Measurements from ENCODE around the gene PWP2.
A peak's percentile ranks its signal among the peaks of the same experiment; 100 is the strongest.
"Not testable (repeated sequence)": the region's sequence is repeated elsewhere in the genome, so short reads cannot be mapped to it uniquely, and the experiment has no call there.

The PWP2 gene

DNA sequence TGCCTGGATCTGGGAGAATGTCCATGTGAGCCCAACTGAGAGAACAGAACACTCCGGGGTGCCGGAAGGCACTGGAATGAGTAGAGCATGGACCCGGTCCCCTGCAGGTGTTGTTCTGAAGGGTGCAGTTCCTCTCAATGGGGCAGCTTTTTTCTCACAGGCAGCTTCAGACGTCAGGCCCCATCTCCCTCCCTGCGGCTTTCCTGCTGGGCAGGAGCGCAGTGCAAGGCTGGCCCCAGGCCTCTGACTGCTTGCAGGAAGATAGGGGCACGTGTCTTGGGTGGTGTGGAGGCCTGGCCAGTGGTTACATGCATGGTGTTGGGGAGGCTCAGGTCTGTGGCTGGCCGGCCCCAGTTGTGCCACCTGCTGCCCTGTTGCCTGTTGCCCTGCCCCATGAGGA lies 36.8 kb downstream of the PWP2 start:
- H3K9ac ChIP-seq; H3K9me3 ChIP-seq (replicated peaks in 1 of 11); H3K4me3 ChIP-seq; H3K36me3 ChIP-seq; H3K27me3 ChIP-seq; H4K20me1 ChIP-seq; H3K4me1 ChIP-seq; H3K27ac ChIP-seq; H3K4me2 ChIP-seq: not testable (repeated sequence)

DNA sequence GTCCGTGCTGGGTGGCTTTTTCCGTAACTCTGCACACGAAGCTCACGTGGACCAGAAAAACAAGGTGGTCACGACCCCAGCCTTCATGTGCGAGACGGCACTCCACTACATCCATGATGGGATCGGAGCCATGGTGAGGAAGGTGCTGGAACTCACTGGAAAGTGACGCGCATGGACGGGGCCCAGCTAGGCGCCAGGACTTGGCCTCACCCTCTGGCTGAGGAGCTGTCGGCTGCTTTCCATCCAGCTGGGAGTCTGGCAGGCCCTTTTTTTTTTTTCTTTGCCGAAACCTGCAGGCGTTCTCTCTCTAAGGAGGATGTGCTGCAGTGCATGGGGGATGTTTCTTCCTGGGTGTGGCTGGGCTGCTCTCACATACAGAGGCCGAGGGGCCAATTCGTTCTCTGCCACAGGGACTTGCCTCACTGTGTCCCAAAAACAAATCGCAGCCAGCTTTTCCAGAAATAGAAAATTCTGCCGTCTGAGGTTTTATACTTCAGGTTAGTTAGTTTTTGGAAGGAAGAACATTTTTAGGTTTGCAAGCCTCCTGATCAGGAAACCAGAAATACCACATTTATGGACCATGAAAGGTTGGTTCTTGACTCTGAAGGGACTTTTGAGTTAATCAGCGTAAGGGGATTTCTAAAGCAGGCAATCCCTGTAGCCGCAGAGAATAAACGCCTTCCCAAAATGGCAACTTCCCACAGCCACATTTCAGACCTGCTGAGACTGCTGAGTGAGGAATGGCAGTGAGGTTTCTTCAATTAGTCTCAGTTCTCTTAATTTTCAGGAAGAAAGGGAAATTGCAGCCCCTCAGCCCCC lies 37.8 kb downstream of the PWP2 start:
- H3K27me3 ChIP-seq; H3K27ac ChIP-seq; H3K36me3 ChIP-seq; H3K4me3 ChIP-seq; H3K4me2 ChIP-seq; H4K20me1 ChIP-seq; H3K9me3 ChIP-seq (replicated peaks in 1 of 11); H3K9ac ChIP-seq; H3K4me1 ChIP-seq: not testable (repeated sequence)

DNA sequence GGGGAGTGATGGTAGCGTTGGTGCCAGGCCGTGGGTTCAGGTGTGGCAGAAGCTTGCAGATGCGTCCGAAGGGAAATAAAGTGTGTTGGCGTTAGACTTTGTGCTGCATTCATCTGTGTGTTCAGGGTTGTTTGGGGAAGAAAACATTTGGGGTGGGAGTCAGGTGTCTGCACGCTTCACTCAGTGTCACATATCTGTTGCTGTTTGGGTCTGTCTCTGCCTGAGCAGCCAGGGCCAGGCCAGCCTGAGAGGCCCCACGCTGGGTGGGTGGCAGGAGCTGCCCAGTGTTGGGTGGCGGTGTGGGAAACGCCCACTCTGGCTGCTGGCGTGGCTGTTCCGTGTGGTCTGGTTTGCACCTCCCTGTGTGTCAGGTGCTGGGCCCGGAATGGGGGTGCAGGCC lies 38.4 kb downstream of the PWP2 start:
- not testable (repeated sequence) for H3K27me3 ChIP-seq; H3K36me3 ChIP-seq; H3K9me3 ChIP-seq (replicated peaks in 1 of 11); H3K4me1 ChIP-seq; H3K27ac ChIP-seq; H3K4me3 ChIP-seq; H4K20me1 ChIP-seq; H3K4me2 ChIP-seq; H3K9ac ChIP-seq

DNA sequence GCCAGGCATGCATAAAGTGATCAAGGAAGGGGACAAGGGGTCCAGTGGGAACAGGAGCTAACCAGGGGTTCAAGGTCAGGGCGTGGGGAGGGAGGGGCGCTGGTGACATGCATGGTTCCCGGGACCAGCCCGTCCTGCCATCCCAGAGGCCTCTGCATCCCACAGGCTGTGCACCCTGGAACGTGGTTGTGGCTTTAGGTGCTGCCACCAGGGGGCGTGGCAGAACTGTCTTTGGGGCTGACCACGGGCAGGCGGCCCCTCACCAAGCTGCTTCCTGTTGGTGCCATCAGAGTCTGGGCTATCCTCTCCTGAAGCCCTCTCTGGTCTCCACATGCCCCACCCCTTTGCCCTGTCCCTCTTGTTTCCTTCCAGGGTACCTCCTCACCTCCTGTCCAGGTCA lies 39.9 kb downstream of the PWP2 start:
- not testable (repeated sequence) for H3K36me3 ChIP-seq; H3K4me1 ChIP-seq; H3K9me3 ChIP-seq (replicated peaks in 1 of 11); H3K4me3 ChIP-seq; H4K20me1 ChIP-seq; H3K27ac ChIP-seq; H3K9ac ChIP-seq; H3K4me2 ChIP-seq; H3K27me3 ChIP-seq

DNA sequence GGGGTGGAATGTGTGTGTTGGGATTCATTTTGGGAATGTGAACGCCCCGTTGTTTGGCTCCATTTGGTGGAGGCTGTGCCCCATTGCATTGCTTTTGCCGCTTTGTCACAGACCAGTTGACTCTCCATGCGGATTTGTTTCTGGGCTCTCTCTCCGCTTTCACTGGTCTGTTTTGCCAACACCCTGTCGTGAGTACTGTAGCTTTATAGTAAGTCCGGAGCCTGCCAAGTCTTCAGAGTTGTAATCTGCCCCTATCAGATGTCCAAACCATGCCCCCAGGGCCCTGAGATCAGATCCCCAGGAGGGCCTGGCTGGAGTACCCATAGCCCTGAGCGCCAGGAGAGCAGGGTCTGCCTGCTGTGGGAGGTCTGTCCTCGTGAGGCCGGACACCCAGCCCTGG lies 43.1 kb downstream of the PWP2 start:
- H3K4me2 ChIP-seq; H3K4me3 ChIP-seq; H3K27me3 ChIP-seq; H3K9ac ChIP-seq; H3K9me3 ChIP-seq (replicated peaks in 1 of 11); H4K20me1 ChIP-seq; H3K36me3 ChIP-seq; H3K4me1 ChIP-seq; H3K27ac ChIP-seq: not testable (repeated sequence)

DNA sequence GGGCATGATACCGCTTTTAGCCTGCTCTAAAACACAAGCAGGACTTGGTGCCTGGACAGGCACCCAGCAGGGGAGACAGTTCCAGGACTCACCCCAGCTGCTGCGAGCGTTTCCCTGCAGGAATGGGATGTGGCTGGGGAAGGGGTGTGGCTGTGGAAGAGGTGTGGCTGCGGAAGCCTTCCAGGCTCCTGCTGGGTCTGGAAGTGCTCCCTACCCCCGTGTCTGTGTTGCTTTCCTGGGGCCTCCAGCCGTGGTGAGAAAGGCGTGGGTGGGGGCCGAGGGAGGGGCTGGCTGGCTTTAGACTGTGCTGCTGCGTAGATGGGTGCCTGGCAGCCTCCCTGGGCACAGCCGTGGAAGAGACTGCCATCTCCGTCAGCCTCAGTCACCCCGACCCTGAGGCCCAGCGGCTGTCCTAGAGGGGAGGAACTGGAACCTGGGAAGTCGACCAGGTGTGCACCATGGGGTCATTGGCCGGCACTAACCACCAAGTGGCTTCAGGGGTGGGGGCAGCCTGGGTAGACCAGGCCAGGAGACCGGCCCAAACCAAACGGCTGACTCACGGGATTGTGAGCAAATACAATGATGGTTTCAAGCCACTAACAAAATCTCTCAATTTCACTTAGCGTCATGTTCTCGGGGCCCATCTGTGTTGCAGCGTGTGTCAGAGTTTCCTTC lies 46.2 kb downstream of the PWP2 start:
- not testable (repeated sequence) for H3K4me3 ChIP-seq; H3K27ac ChIP-seq; H3K9ac ChIP-seq; H3K4me1 ChIP-seq; H3K9me3 ChIP-seq (replicated peaks in 1 of 11); H4K20me1 ChIP-seq; H3K4me2 ChIP-seq; H3K27me3 ChIP-seq; H3K36me3 ChIP-seq

DNA sequence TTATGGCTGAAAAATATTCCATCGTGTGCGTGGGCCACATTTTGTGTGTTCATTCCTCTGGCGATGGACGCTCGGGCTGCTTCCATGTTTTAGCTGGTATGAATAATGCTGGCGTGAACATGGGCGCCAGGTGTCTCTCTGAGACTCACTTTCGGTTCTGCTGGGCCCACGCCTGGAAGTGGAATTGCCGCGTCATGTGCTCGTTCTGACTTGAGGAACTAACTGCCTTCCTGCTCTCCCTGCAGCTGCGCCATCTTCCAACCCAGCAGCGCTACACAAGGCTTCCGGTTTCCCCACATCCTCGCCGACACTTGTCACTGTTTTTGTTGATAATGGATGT lies 46.7 kb downstream of the PWP2 start:
- H3K9ac ChIP-seq; H3K27me3 ChIP-seq; H3K27ac ChIP-seq; H3K9me3 ChIP-seq (replicated peaks in 1 of 11); H3K36me3 ChIP-seq; H3K4me1 ChIP-seq; H4K20me1 ChIP-seq; H3K4me3 ChIP-seq; H3K4me2 ChIP-seq: not testable (repeated sequence)

DNA sequence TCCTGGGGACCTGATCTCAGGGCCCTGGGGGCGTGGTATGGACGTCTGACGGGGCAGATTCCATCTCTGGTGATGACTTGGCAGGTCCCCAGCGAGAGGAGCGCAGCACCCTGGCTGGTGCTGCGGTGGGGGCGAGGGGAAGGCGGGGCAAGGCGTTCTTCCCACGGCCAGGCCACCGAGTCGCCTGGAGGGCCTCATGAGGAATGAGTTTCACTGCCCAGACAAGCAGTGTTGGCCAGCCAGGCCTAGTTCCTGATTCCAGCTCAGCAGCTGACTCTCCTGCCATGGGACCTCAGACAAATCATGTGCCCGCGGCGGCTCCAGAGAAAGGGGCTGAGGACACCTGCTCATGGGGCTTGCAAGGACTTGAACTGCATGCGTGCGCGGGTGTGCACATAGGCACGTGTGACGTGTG lies 47.6 kb downstream of the PWP2 start:
- H3K9ac ChIP-seq; H3K27me3 ChIP-seq; H4K20me1 ChIP-seq; H3K4me2 ChIP-seq; H3K9me3 ChIP-seq (replicated peaks in 1 of 11); H3K36me3 ChIP-seq; H3K4me1 ChIP-seq; H3K27ac ChIP-seq; H3K4me3 ChIP-seq: not testable (repeated sequence)

DNA sequence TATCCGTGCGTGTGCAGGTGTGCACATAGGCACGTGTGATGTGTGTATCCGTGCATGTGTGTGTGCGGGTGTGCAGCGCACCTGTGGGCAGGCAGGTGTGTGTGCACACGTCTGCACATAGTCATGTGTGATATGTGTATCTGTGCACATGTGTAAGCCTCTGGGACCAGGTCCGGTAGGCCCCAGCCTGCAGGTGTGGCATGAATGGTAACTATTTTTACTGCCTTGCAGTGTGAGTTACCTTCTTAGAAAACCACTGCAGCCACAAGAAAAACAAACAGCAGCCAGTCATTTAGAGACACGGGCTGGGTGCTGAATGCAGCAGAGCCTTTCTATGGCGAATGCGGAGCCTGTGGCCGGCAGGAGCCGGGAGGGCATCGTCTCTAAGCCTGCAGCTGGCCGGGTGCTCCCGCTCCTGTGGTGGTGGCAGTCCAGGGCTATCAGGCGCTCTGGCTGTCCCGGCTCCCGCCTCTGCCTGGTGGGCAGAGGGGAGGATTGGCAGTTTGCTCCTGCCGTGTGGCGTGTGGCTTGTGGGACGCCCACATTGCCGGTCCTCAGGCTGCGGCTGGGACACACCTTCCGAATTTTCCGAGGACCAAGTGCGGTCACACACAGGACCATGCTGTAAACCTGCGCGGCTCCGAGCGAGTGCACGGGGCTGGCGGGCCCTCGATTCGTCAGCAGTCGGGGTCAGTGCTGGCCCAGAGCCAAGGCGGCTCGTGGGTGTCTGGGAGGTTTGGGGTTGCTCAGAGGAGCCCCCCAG lies 48.2 kb downstream of the PWP2 start:
- not testable (repeated sequence) for H3K27me3 ChIP-seq; H3K9me3 ChIP-seq (replicated peaks in 1 of 11); H3K4me2 ChIP-seq; H3K36me3 ChIP-seq; H3K4me1 ChIP-seq; H4K20me1 ChIP-seq; H3K9ac ChIP-seq; H3K27ac ChIP-seq; H3K4me3 ChIP-seq

DNA sequence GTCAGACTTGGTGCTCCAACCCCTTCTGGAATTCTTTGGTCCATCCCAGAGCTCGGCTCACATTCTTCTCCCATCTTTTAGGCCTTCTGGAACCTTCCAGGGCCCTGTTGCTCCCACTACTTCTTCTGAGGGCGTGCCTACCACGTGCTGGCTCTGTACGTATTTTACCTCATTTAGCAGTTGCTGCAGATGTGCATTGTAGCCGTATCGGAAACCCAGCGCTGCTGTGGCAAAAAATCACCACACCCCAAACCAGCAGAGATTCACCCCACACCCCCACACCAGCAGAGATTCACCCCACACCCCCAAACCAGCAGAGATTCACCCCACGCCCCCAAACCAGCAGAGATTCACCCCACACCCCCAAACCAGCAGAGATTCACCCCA lies 48.8 kb downstream of the PWP2 start:
- H3K36me3 ChIP-seq; H3K27ac ChIP-seq; H3K9me3 ChIP-seq (replicated peaks in 1 of 11); H3K4me3 ChIP-seq; H3K27me3 ChIP-seq; H3K4me1 ChIP-seq; H4K20me1 ChIP-seq; H3K4me2 ChIP-seq; H3K9ac ChIP-seq: not testable (repeated sequence)

DNA sequence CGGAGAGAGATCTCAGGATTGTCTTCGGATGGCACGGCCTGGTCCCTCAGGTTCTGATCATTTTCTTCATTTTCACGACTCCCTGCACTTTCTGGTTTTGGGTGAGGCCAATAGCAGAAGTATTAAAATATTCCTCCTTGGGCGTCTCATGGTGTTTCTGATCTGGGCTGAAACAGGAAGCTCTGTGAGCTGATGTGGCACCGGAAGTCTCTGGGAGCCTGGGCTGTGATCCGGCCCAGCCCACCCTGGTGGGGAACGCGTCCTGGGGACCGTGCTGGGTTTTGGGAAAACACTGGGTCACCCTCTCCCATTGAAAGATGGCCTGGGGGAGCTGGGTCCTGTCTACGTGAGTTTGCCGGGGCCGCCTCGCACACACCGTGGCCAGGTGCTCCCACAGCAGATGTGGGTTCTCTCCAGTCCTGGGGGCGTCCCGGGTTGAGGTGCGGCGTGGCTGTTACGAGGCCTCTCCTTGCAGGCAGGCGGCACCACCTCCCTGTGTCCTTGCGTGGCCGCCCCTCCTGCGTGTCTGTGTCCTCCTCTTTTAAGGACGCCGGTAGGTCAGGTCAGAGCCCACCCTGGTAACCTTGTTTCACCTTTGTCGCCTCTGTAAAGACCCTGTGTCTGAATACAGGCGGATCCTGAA lies 50.4 kb downstream of the PWP2 start:
- H3K4me2 ChIP-seq; H4K20me1 ChIP-seq; H3K36me3 ChIP-seq; H3K27me3 ChIP-seq; H3K4me1 ChIP-seq; H3K9ac ChIP-seq; H3K9me3 ChIP-seq (replicated peaks in 1 of 11); H3K27ac ChIP-seq; H3K4me3 ChIP-seq: not testable (repeated sequence)

DNA sequence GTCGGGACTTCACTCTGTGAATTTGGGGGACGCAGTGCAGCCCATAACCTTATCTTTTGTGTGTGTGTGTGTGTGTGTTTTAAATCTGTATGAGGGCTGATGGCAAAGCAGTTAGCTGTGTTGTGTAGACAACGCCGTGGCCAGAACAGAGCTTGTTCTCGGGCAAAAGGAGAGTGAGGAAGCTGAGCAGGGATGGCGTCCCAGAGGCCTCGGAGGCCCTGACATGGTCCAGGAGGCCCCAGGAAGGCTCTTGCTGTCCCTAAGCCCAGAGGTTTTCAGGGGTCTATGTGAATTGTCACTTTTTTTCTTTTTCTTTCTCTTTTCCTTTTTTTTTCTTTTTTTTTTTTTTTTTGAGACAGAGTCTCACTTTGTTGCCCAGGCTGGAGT lies 50.9 kb downstream of the PWP2 start:
- not testable (repeated sequence) for H3K4me3 ChIP-seq; H3K27ac ChIP-seq; H3K9me3 ChIP-seq (replicated peaks in 1 of 11); H3K36me3 ChIP-seq; H3K27me3 ChIP-seq; H3K9ac ChIP-seq; H3K4me1 ChIP-seq; H4K20me1 ChIP-seq; H3K4me2 ChIP-seq

DNA sequence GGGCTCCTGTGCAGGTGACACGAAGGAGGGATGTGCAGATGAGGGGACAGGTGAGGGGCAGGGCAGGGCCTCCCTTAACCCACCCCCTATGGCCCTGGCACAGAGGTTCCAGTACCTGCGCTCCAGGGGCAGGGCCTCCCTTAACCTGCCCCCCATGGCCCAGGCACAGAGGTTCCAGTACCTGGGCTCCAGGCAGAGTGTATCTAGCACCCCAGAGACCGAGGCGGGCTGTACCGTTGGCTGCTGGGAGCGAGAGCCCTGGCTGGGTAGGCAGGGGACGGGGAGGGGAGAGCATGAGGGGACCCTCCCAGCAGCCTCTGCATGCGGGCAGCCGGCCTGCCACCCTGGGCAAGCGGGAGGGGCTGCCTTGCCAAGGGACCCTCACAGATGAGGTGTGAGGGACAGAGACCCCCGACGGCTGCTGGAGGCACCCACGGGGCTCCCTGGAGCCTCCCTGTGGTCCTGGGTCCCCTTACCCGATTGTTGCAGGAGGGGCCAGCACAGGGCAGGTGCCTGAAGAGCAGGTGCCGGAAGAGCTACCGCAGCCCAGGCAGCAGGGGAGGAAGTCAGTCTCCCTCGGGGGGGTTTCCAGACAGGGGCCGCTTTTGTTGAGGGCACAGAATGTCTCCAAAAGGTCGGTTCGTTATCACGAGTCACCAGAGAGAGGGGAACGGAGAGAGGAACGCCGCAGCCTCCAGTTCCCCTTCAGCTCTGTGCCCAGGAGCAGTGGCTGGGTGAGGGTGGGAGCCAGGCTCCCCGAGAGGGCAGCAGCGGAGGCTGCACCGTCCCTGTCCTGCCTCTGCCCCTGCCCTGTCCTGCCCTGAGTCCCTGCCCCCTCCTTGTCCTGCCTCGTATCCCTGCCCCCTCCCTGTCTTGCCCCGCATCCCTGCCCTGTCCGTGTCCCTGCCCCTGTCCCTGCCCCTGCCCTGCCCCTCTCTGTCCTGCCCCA lies 52.4 kb downstream of the PWP2 start:
- H3K9me3 ChIP-seq (replicated peaks in 1 of 11); H3K27me3 ChIP-seq; H3K36me3 ChIP-seq; H4K20me1 ChIP-seq; H3K27ac ChIP-seq; H3K4me1 ChIP-seq; H3K9ac ChIP-seq: not testable (repeated sequence)
- Histone ChIP-seq H3K4me2 (peak overlapping the region in 4 of 11 experiments; percentile 43 to 53 (median 44); a peak in 2 of 22 replicates), H3K4me3 (peak overlapping the region in 3 of 10 experiments; percentile 38 to 49 (median 48); a peak in 5 of 20 replicates)
